ENCODE results near the gene HNF1B. TPM values are rescaled to one million over a fixed set of nuclear protein-coding genes. Genes with fewer than 3 reads are reported as not detected.

HNF1B gene
- polyA plus RNA-seq, 4 donors: 10.0 to 29.2 (median 15.0) TPM

GRCh38 chr17:37768438-37768837 is 23.6 kb upstream of the HNF1B start:
- peaks cover 0 to 2% (median 0%) of the 10 kb centered on the region in 3 donors for H3K27me3 ChIP-seq (ENCODE audit: control insufficient read depth in 3 of 3, insufficient read depth in 3 of 3, low read length in 3 of 3)
- 87 to 96% (median 94%) methylated on average over 2 of the region's 2 CpGs for WGBS, 3 donors
- H3K27ac ChIP-seq (ENCODE audit: low read depth in 1 of 3, low read length in 2 of 3): no peak overlapping the region
- no peak for DNase-seq
- peaks cover 0 to 10% of the 10 kb centered on the region in 2 donors for H3K9me3 ChIP-seq (ENCODE audit: control insufficient read depth in 2 of 2, insufficient read depth in 1 of 2, low read depth in 1 of 2, low read length in 1 of 2)
- H3K4me1 ChIP-seq (ENCODE audit: control insufficient read depth in 3 of 3, insufficient read depth in 2 of 3, low read depth in 1 of 3, low read length in 2 of 3): no peaks in the 10 kb centered on the region
- no peaks in the 10 kb centered on the region for H3K36me3 ChIP-seq (ENCODE audit: control insufficient read depth in 3 of 3, insufficient read depth in 2 of 3, low read depth in 1 of 3, low read length in 3 of 3)
- FAIRE-seq: no peak
- H3K4me3 ChIP-seq (ENCODE audit: low read depth in 1 of 3, low read length in 3 of 3): no peak overlapping the region

GRCh38 chr17:37766971-37767370 is 22.1 kb upstream of the HNF1B start:
- H3K27ac ChIP-seq (ENCODE audit: low read depth in 1 of 3, low read length in 2 of 3): no peak overlapping the region
- H3K27me3 ChIP-seq (ENCODE audit: control insufficient read depth in 3 of 3, insufficient read depth in 3 of 3, low read length in 3 of 3): peaks cover 0 to 2% (median 0%) of the 10 kb centered on the region in 3 donors
- no peaks in the 10 kb centered on the region for H3K4me1 ChIP-seq (ENCODE audit: control insufficient read depth in 3 of 3, insufficient read depth in 2 of 3, low read depth in 1 of 3, low read length in 2 of 3)
- no peaks in the 10 kb centered on the region for H3K36me3 ChIP-seq (ENCODE audit: control insufficient read depth in 3 of 3, insufficient read depth in 2 of 3, low read depth in 1 of 3, low read length in 3 of 3)
- FAIRE-seq: no peak
- peaks cover 0 to 10% of the 10 kb centered on the region in 2 donors for H3K9me3 ChIP-seq (ENCODE audit: control insufficient read depth in 2 of 2, insufficient read depth in 1 of 2, low read depth in 1 of 2, low read length in 1 of 2)
- H3K4me3 ChIP-seq (ENCODE audit: low read depth in 1 of 3, low read length in 3 of 3): no peak overlapping the region
- peak; percentile 40 to 46 for DNase-seq
- 19 to 49% (median 33%) methylated on average over 6 of the region's 6 CpGs for WGBS, 3 donors

GRCh38 chr17:37764383-37764782 is 19.5 kb upstream of the HNF1B start:
- Histone ChIP-seq H3K4me1 (ENCODE audit: control insufficient read depth in 3 of 3, insufficient read depth in 2 of 3, low read depth in 1 of 3, low read length in 2 of 3) (peaks cover 0 to 7% (median 0%) of the 10 kb centered on the region in 3 donors), H3K4me3 (ENCODE audit: low read depth in 1 of 3, low read length in 3 of 3) (no peak overlapping the region), H3K36me3 (ENCODE audit: control insufficient read depth in 3 of 3, insufficient read depth in 2 of 3, low read depth in 1 of 3, low read length in 3 of 3) (no peaks in the 10 kb centered on the region), H3K27me3 (ENCODE audit: control insufficient read depth in 3 of 3, insufficient read depth in 3 of 3, low read length in 3 of 3) (peaks cover 0 to 2% (median 0%) of the 10 kb centered on the region in 3 donors), H3K27ac (ENCODE audit: low read depth in 1 of 3, low read length in 2 of 3) (no peak overlapping the region), H3K9me3 (ENCODE audit: control insufficient read depth in 2 of 2, insufficient read depth in 1 of 2, low read depth in 1 of 2, low read length in 1 of 2) (peaks cover 0 to 10% of the 10 kb centered on the region in 2 donors)
- DNase-seq (no peak), FAIRE-seq (no peak)
- 63 to 75% (median 67%) methylated on average over 3 of the region's 3 CpGs for WGBS, 3 donors

GRCh38 chr17:37762666-37763065 is 17.8 kb upstream of the HNF1B start:
- H3K27ac ChIP-seq (ENCODE audit: low read depth in 1 of 3, low read length in 2 of 3): no peak overlapping the region
- H3K4me3 ChIP-seq (ENCODE audit: low read depth in 1 of 3, low read length in 3 of 3): no peak overlapping the region
- peaks cover 0 to 9% (median 0%) of the 10 kb centered on the region in 3 donors for H3K4me1 ChIP-seq (ENCODE audit: control insufficient read depth in 3 of 3, insufficient read depth in 2 of 3, low read depth in 1 of 3, low read length in 2 of 3)
- 63 to 80% (median 70%) methylated on average over 7 of the region's 7 CpGs for WGBS, 3 donors
- FAIRE-seq (no peak), DNase-seq (no peak)
- H3K27me3 ChIP-seq (ENCODE audit: control insufficient read depth in 3 of 3, insufficient read depth in 3 of 3, low read length in 3 of 3): no peaks in the 10 kb centered on the region
- no peaks in the 10 kb centered on the region for H3K36me3 ChIP-seq (ENCODE audit: control insufficient read depth in 3 of 3, insufficient read depth in 2 of 3, low read depth in 1 of 3, low read length in 3 of 3)
- peaks cover 0 to 3% of the 10 kb centered on the region in 2 donors for H3K9me3 ChIP-seq (ENCODE audit: control insufficient read depth in 2 of 2, insufficient read depth in 1 of 2, low read depth in 1 of 2, low read length in 1 of 2)

- 89 to 96% (median 95%) methylated on average over 4 of the region's 4 CpGs for WGBS, 3 donors
- no peak for DNase-seq
Measured at GRCh38 chr17:37761961-37762360, 17.1 kb upstream of the HNF1B start.

GRCh38 chr17:37761059-37761458 is 16.2 kb upstream of the HNF1B start:
- Histone ChIP-seq H3K4me1 (ENCODE audit: control insufficient read depth in 3 of 3, insufficient read depth in 2 of 3, low read depth in 1 of 3, low read length in 2 of 3) (peaks cover 0 to 9% (median 0%) of the 10 kb centered on the region in 3 donors), H3K27ac (ENCODE audit: low read depth in 1 of 3, low read length in 2 of 3) (no peak overlapping the region), H3K4me3 (ENCODE audit: low read depth in 1 of 3, low read length in 3 of 3) (no peak overlapping the region), H3K9me3 (ENCODE audit: control insufficient read depth in 2 of 2, insufficient read depth in 1 of 2, low read depth in 1 of 2, low read length in 1 of 2) (no peaks in the 10 kb centered on the region), H3K27me3 (ENCODE audit: control insufficient read depth in 3 of 3, insufficient read depth in 3 of 3, low read length in 3 of 3) (no peaks in the 10 kb centered on the region), H3K36me3 (ENCODE audit: control insufficient read depth in 3 of 3, insufficient read depth in 2 of 3, low read depth in 1 of 3, low read length in 3 of 3) (no peaks in the 10 kb centered on the region)
- FAIRE-seq (no peak), DNase-seq (no peak)
- 50 to 68% (median 55%) methylated on average over 7 of the region's 7 CpGs for WGBS, 3 donors

More at GRCh38 chr17:37761961-37762360, 17.1 kb upstream of the HNF1B start:
- no peak overlapping the region for H3K27ac ChIP-seq (ENCODE audit: low read depth in 1 of 3, low read length in 2 of 3)
- H3K4me3 ChIP-seq (ENCODE audit: low read depth in 1 of 3, low read length in 3 of 3): no peak overlapping the region
- no peaks in the 10 kb centered on the region for H3K36me3 ChIP-seq (ENCODE audit: control insufficient read depth in 3 of 3, insufficient read depth in 2 of 3, low read depth in 1 of 3, low read length in 3 of 3)
- H3K4me1 ChIP-seq (ENCODE audit: control insufficient read depth in 3 of 3, insufficient read depth in 2 of 3, low read depth in 1 of 3, low read length in 2 of 3): peaks cover 0 to 9% (median 0%) of the 10 kb centered on the region in 3 donors
- no peak for FAIRE-seq
- H3K27me3 ChIP-seq (ENCODE audit: control insufficient read depth in 3 of 3, insufficient read depth in 3 of 3, low read length in 3 of 3): no peaks in the 10 kb centered on the region
- H3K9me3 ChIP-seq (ENCODE audit: control insufficient read depth in 2 of 2, insufficient read depth in 1 of 2, low read depth in 1 of 2, low read length in 1 of 2): no peaks in the 10 kb centered on the region

- H3K27ac ChIP-seq (ENCODE audit: low read depth in 1 of 3, low read length in 2 of 3): peak overlapping the region in 1 of 3 donors; percentile 82
- peak overlapping the region in 1 of 3 donors; percentile 8 for H3K4me3 ChIP-seq (ENCODE audit: low read depth in 1 of 3, low read length in 3 of 3)
- H3K4me1 ChIP-seq (ENCODE audit: control insufficient read depth in 3 of 3, insufficient read depth in 2 of 3, low read depth in 1 of 3, low read length in 2 of 3): peaks cover 0 to 9% (median 0%) of the 10 kb centered on the region in 3 donors
- FAIRE-seq (no peak), DNase-seq (peak; percentile 69 to 87)
- 66 to 74% (median 71%) methylated on average over 5 of the region's 5 CpGs for WGBS, 3 donors
- H3K27me3 ChIP-seq (ENCODE audit: control insufficient read depth in 3 of 3, insufficient read depth in 3 of 3, low read length in 3 of 3): no peaks in the 10 kb centered on the region
- no peaks in the 10 kb centered on the region for H3K9me3 ChIP-seq (ENCODE audit: control insufficient read depth in 2 of 2, insufficient read depth in 1 of 2, low read depth in 1 of 2, low read length in 1 of 2)
- H3K36me3 ChIP-seq (ENCODE audit: control insufficient read depth in 3 of 3, insufficient read depth in 2 of 3, low read depth in 1 of 3, low read length in 3 of 3): no peaks in the 10 kb centered on the region
Measured at GRCh38 chr17:37759014-37759637, 14.3 kb upstream of the HNF1B start.

- Histone ChIP-seq H3K4me3 (ENCODE audit: low read depth in 1 of 3, low read length in 3 of 3) (no peak overlapping the region), H3K4me1 (ENCODE audit: control insufficient read depth in 3 of 3, insufficient read depth in 2 of 3, low read depth in 1 of 3, low read length in 2 of 3) (peaks cover 0 to 9% (median 0%) of the 10 kb centered on the region in 3 donors), H3K9me3 (ENCODE audit: control insufficient read depth in 2 of 2, insufficient read depth in 1 of 2, low read depth in 1 of 2, low read length in 1 of 2) (no peaks in the 10 kb centered on the region), H3K27ac (ENCODE audit: low read depth in 1 of 3, low read length in 2 of 3) (no peak overlapping the region), H3K27me3 (ENCODE audit: control insufficient read depth in 3 of 3, insufficient read depth in 3 of 3, low read length in 3 of 3) (no peaks in the 10 kb centered on the region), H3K36me3 (ENCODE audit: control insufficient read depth in 3 of 3, insufficient read depth in 2 of 3, low read depth in 1 of 3, low read length in 3 of 3) (no peaks in the 10 kb centered on the region)
- WGBS, 3 donors: 83 to 90% (median 89%) methylated on average over 3 of the region's 3 CpGs
- DNase-seq (no peak), FAIRE-seq (no peak)
Measured at GRCh38 chr17:37756051-37756450, 11.2 kb upstream of the HNF1B start.

GRCh38 chr17:37755455-37755854 is 10.6 kb upstream of the HNF1B start:
- Histone ChIP-seq H3K4me1 (ENCODE audit: control insufficient read depth in 3 of 3, insufficient read depth in 2 of 3, low read depth in 1 of 3, low read length in 2 of 3) (peaks cover 0 to 9% (median 0%) of the 10 kb centered on the region in 3 donors), H3K27me3 (ENCODE audit: control insufficient read depth in 3 of 3, insufficient read depth in 3 of 3, low read length in 3 of 3) (no peaks in the 10 kb centered on the region), H3K36me3 (ENCODE audit: control insufficient read depth in 3 of 3, insufficient read depth in 2 of 3, low read depth in 1 of 3, low read length in 3 of 3) (no peaks in the 10 kb centered on the region), H3K9me3 (ENCODE audit: control insufficient read depth in 2 of 2, insufficient read depth in 1 of 2, low read depth in 1 of 2, low read length in 1 of 2) (no peaks in the 10 kb centered on the region), H3K27ac (ENCODE audit: low read depth in 1 of 3, low read length in 2 of 3) (no peak overlapping the region), H3K4me3 (ENCODE audit: low read depth in 1 of 3, low read length in 3 of 3) (no peak overlapping the region)
- WGBS, 3 donors: 96 to 99% (median 97%) methylated on average over 4 of the region's 4 CpGs
- no peak for FAIRE-seq
- no peak for DNase-seq

Data from small intestine (tissue), 7 donors.